ENCODE measurements around the gene NCCRP1. TPM values are rescaled to one million over a fixed set of nuclear protein-coding genes. Genes with fewer than 3 reads are reported as not detected.

NCCRP1 gene
- total RNA-seq, 1 experiment from 2014 or later, result 0.46 TPM

DNA sequence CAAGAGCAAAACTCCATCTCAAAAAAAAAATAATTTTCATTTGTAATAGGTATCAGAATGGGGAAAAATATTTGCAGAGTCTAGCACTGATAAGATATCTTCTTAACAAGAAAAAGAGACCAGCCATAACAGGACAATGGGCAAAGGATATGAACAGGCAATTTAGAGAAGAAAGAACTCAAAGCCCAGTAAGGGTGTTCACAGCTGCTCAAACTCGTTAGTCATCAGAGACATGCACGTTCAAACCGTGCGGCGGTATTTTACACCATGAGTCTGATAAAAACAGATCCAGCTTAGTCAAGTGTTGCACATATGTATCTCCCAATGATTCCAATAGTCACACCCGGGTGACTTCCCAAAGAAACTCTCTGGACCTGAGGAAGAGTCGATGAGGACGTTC, 13.7 kb upstream of the NCCRP1 start:
- in situ Hi-C loops (cut with HindIII; ENCODE audit: low pct_unique_long_range_greater_than_20kb, low sequenced_read_pairs), result no loop called here
- no TSS peak for BruUV-seq (replicated peaks)
- H3K27me3 ChIP-seq (ENCODE audit: control insufficient read depth, insufficient read depth, low read length), result no peaks in the 10 kb centered on the region
- H3K27ac ChIP-seq (ENCODE audit: low read length), result no peak overlapping the region
- intact Hi-C loops (cut with micrococcal nuclease; ENCODE audit: unreplicated experiment), result loop anchor here (10.0 kb wide), 1 partner anchor 218 kb away; no protein-coding TSS in a partner anchor
- ATAC-seq (no peak), DNase-seq (ENCODE audit: low read depth, low spot score) (no peak)
- peaks cover 7% of the 10 kb centered on the region; the same call in 1 of the 2 replicates for H3K36me3 ChIP-seq (ENCODE audit: control insufficient read depth, insufficient read depth, low read length)
- POLR2A ChIA-PET, result interaction anchor here (0.7 kb wide), 1 partner anchor 61 kb away, joined by 3 read pairs; no protein-coding TSS in a partner anchor
- no peak overlapping the region for H3K4me3 ChIP-seq (ENCODE audit: low read depth in 2 of 2, low read length in 2 of 2)
- TF ChIP-seq, protein P1, sequence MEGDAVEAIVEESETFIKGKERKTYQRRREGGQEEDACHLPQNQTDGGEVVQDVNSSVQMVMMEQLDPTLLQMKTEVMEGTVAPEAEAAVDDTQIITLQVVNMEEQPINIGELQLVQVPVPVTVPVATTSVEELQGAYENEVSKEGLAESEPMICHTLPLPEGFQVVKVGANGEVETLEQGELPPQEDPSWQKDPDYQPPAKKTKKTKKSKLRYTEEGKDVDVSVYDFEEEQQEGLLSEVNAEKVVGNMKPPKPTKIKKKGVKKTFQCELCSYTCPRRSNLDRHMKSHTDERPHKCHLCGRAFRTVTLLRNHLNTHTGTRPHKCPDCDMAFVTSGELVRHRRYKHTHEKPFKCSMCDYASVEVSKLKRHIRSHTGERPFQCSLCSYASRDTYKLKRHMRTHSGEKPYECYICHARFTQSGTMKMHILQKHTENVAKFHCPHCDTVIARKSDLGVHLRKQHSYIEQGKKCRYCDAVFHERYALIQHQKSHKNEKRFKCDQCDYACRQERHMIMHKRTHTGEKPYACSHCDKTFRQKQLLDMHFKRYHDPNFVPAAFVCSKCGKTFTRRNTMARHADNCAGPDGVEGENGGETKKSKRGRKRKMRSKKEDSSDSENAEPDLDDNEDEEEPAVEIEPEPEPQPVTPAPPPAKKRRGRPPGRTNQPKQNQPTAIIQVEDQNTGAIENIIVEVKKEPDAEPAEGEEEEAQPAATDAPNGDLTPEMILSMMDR (IDR thresholded peaks at IDR 0.05), result no peak
- TF ChIP-seq SIN3A (IDR thresholded peaks at IDR 0.05; ENCODE audit: borderline replicate concordance, insufficient read depth, low read depth, low read length) (no peak), TCF7L2 (IDR thresholded peaks at IDR 0.05; ENCODE audit: low read depth, low read length) (no peak)
- no peaks in the 10 kb centered on the region for H3K4me1 ChIP-seq (ENCODE audit: control insufficient read depth, insufficient read depth, low read length)
- no peaks in the 10 kb centered on the region for H3K9me3 ChIP-seq (ENCODE audit: control insufficient read depth, insufficient read depth, low read depth, low read length)
- CTCF ChIA-PET, result interaction anchor here (0.6 to 0.8 kb wide), 2 partner anchors 9 to 62 kb away, joined by 3 to 5 read pairs; no protein-coding TSS in a partner anchor

GRCh38 chr19:39186391-39186790, 10.4 kb upstream of the NCCRP1 start:
- ChIA-PET POLR2A (interaction anchor here (0.8 kb wide), 1 partner anchor 197 kb away, joined by 8 read pairs; no protein-coding TSS in a partner anchor), CTCF (interaction anchor here (0.6 to 1.1 kb wide), 3 partner anchors 64 to 583 kb away, joined by 3 read pairs; no protein-coding TSS in a partner anchor)
- Histone ChIP-seq H3K27me3 (ENCODE audit: control insufficient read depth, insufficient read depth, low read length) (no peaks in the 10 kb centered on the region), H3K27ac (ENCODE audit: low read length) (no peak overlapping the region), H3K4me3 (ENCODE audit: low read depth in 2 of 2, low read length in 2 of 2) (no peak overlapping the region), H3K9me3 (ENCODE audit: control insufficient read depth, insufficient read depth, low read depth, low read length) (no peaks in the 10 kb centered on the region), H3K4me1 (ENCODE audit: control insufficient read depth, insufficient read depth, low read length) (no peaks in the 10 kb centered on the region; the same call in 1 of the 2 replicates), H3K36me3 (ENCODE audit: control insufficient read depth, insufficient read depth, low read length) (no peaks in the 10 kb centered on the region)
- no peak for DNase-seq (ENCODE audit: low read depth, low spot score)
- TF ChIP-seq TCF7L2 (IDR thresholded peaks at IDR 0.05; ENCODE audit: low read depth, low read length) (no peak), SIN3A (IDR thresholded peaks at IDR 0.05; ENCODE audit: borderline replicate concordance, insufficient read depth, low read depth, low read length) (no peak), REST (IDR thresholded peaks at IDR 0.05; ENCODE audit: insufficient read depth in 1 of 2, low read depth in 2 of 2, low read length in 1 of 2) (no peak), POLR2AphosphoS5 (IDR thresholded peaks at IDR 0.05; ENCODE audit: low read depth, low read length) (no peak)
- TF ChIP-seq, protein P1 (IDR thresholded peaks at IDR 0.05), result no peak
- intact Hi-C loops (cut with micrococcal nuclease; ENCODE audit: unreplicated experiment), result loop anchor here (5.0 to 10.0 kb wide), 2 partner anchors 134 to 222 kb away; no protein-coding TSS in a partner anchor
- no TSS peak for BruUV-seq (replicated peaks)
- in situ Hi-C loops (cut with HindIII; ENCODE audit: low pct_unique_long_range_greater_than_20kb, low sequenced_read_pairs), result no loop called here
- no peak for ATAC-seq

All from Panc1 (cell line).